H1 (cell line): ENCODE results near the gene PHLPP1. TPM values are rescaled to one million over a fixed set of nuclear protein-coding genes. Genes with fewer than 3 reads are reported as not detected.

Source experiments
- BACH1 ChIP-seq: IDR thresholded peaks from 2 replicates; pipeline ENCODE4 v1.6.1; 2012; ENCODE audit warnings: low read length, improper control_type of control experiment
- BRCA1 ChIP-seq: IDR thresholded peaks from 2 replicates; pipeline ENCODE4 v1.6.1; 2012; ENCODE audit warnings: low read depth, low read length, improper control_type of control experiment
- HDAC6 ChIP-seq: IDR thresholded peaks from one replicate; pipeline ENCODE4 v1.7.1; 2012; ENCODE audit warnings: low read depth, mild to moderate bottlenecking, inconsistent platforms, low read length, moderate library complexity
- PHF8 ChIP-seq: fragments of 200-600 bp; sonication (generic); conservative IDR thresholded peaks from 2 replicates; pipeline ENCODE4 v1.7.1; 2012; ENCODE audit warnings: low read depth, mild to moderate bottlenecking, inconsistent platforms, low read length, moderate library complexity
- POLR2AphosphoS5 ChIP-seq: IDR thresholded peaks from 2 replicates; pipeline ENCODE4 v1.6.1; 2011; ENCODE audit warnings: low read depth, low read length
- TBP ChIP-seq: IDR thresholded peaks from 2 replicates; pipeline ENCODE4 v1.6.1; 2011; ENCODE audit warnings: low read depth, low read length, improper control_type of control experiment
- YY1 ChIP-seq: IDR thresholded peaks from 2 replicates; pipeline ENCODE4 v1.6.1; 2011; ENCODE audit warnings: low read depth, mild to moderate bottlenecking, low read length
- polyA plus RNA-seq, 7 experiments: library from polyadenylated mRNA; depleted of rRNA in 3 of 7; stranded (reverse) in 5 of 7; unstranded in 2 of 7; fragments of >200 nt in 5 of 7; fragments of 200-250 nt in 2 of 7; gene quantifications; 1 replicate in 5 of 7; 2 replicates in 1 of 7; 4 replicates in 1 of 7; pipeline versions ENCODE4 v1.2.1 to v1.2.3, GENCODE V29; 2011 to 2013; ENCODE audit warnings: missing spikeins in 2 of 7, mixed read lengths in 2 of 7
- total RNA-seq: library from RNA; stranded (reverse); fragmentation: NEBNext Ultra II Directional; extraction: Animal tissue kit (Norgen Biotek cat#: 25700); gene quantifications from 2 replicates; pipeline ENCODE4 v1.2.1, GENCODE V29; 2021
- TF ChIP-seq, protein P1 (sequence below): fragments of 300-600 bp; sonication (generic); IDR thresholded peaks from 2 replicates; pipeline ENCODE4 v1.7.1; 2012; ENCODE audit warnings: low read length, moderate library complexity, mild to moderate bottlenecking, inconsistent platforms; ENCODE audit not compliant: insufficient replicate concordance

PHLPP1 gene
- total and polyA plus RNA-seq, 2 of the 8 experiments (the other 6 are each of a cell fraction or from before 2014, with no cell fraction given) = 28.0 to 66.3 TPM

DNA sequence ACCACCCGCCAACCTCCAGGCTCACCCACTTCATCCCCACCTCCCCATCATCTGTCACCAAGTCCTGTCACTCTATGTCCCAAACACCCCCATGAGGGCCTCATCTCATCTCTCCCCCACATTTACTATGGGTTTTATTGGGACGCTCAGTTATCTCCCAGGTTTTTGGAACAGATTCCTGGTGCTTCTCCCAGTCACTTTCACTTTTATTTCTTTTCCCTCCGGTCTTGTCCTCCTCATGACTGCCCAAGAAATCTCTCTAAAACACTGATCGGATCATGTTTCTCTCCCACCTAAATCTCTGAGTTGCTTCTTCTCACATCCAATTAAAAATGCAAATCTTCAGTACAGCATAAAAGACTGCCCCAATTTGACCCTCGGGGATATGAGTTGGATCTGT, 273.1 kb downstream of the PHLPP1 start (continued):
- TF ChIP-seq, protein P1, sequence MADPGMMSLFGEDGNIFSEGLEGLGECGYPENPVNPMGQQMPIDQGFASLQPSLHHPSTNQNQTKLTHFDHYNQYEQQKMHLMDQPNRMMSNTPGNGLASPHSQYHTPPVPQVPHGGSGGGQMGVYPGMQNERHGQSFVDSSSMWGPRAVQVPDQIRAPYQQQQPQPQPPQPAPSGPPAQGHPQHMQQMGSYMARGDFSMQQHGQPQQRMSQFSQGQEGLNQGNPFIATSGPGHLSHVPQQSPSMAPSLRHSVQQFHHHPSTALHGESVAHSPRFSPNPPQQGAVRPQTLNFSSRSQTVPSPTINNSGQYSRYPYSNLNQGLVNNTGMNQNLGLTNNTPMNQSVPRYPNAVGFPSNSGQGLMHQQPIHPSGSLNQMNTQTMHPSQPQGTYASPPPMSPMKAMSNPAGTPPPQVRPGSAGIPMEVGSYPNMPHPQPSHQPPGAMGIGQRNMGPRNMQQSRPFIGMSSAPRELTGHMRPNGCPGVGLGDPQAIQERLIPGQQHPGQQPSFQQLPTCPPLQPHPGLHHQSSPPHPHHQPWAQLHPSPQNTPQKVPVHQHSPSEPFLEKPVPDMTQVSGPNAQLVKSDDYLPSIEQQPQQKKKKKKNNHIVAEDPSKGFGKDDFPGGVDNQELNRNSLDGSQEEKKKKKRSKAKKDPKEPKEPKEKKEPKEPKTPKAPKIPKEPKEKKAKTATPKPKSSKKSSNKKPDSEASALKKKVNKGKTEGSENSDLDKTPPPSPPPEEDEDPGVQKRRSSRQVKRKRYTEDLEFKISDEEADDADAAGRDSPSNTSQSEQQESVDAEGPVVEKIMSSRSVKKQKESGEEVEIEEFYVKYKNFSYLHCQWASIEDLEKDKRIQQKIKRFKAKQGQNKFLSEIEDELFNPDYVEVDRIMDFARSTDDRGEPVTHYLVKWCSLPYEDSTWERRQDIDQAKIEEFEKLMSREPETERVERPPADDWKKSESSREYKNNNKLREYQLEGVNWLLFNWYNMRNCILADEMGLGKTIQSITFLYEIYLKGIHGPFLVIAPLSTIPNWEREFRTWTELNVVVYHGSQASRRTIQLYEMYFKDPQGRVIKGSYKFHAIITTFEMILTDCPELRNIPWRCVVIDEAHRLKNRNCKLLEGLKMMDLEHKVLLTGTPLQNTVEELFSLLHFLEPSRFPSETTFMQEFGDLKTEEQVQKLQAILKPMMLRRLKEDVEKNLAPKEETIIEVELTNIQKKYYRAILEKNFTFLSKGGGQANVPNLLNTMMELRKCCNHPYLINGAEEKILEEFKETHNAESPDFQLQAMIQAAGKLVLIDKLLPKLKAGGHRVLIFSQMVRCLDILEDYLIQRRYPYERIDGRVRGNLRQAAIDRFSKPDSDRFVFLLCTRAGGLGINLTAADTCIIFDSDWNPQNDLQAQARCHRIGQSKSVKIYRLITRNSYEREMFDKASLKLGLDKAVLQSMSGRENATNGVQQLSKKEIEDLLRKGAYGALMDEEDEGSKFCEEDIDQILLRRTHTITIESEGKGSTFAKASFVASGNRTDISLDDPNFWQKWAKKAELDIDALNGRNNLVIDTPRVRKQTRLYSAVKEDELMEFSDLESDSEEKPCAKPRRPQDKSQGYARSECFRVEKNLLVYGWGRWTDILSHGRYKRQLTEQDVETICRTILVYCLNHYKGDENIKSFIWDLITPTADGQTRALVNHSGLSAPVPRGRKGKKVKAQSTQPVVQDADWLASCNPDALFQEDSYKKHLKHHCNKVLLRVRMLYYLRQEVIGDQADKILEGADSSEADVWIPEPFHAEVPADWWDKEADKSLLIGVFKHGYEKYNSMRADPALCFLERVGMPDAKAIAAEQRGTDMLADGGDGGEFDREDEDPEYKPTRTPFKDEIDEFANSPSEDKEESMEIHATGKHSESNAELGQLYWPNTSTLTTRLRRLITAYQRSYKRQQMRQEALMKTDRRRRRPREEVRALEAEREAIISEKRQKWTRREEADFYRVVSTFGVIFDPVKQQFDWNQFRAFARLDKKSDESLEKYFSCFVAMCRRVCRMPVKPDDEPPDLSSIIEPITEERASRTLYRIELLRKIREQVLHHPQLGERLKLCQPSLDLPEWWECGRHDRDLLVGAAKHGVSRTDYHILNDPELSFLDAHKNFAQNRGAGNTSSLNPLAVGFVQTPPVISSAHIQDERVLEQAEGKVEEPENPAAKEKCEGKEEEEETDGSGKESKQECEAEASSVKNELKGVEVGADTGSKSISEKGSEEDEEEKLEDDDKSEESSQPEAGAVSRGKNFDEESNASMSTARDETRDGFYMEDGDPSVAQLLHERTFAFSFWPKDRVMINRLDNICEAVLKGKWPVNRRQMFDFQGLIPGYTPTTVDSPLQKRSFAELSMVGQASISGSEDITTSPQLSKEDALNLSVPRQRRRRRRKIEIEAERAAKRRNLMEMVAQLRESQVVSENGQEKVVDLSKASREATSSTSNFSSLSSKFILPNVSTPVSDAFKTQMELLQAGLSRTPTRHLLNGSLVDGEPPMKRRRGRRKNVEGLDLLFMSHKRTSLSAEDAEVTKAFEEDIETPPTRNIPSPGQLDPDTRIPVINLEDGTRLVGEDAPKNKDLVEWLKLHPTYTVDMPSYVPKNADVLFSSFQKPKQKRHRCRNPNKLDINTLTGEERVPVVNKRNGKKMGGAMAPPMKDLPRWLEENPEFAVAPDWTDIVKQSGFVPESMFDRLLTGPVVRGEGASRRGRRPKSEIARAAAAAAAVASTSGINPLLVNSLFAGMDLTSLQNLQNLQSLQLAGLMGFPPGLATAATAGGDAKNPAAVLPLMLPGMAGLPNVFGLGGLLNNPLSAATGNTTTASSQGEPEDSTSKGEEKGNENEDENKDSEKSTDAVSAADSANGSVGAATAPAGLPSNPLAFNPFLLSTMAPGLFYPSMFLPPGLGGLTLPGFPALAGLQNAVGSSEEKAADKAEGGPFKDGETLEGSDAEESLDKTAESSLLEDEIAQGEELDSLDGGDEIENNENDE = no peak
- no peak for TF ChIP-seq POLR2AphosphoS5
- TF ChIP-seq HDAC6 = no peak
- no peak for TF ChIP-seq TBP
- TF ChIP-seq PHF8 = no peak
- no peak for TF ChIP-seq BRCA1
- no peak for TF ChIP-seq YY1
- no peak for TF ChIP-seq BACH1
